K562 (cell line): ENCODE measurements around the gene BLTP3A. TPM values are rescaled to one million over a fixed set of nuclear protein-coding genes. Genes with fewer than 3 reads are reported as not detected.
"Not testable (repeated sequence)": the region's sequence is repeated elsewhere in the genome, so short reads cannot be mapped to it uniquely, and the experiment has no call there.

Source experiments
- ATAC-seq: fragments of 200-7000 bp; cut with Tn5 transposase; 3 replicates; pipeline ENCODE4 v1.9.1; 2020; ENCODE audit warnings: moderate library complexity
- BruUV-seq: library from RNA; stranded (reverse); fragments of 400-500 nt; replicated peaks from 2 replicates; lab custom pipeline; 2021; lab: Mats Ljungman, UMichigan
- CTCF ChIA-PET: fragments of 300-600 bp; formaldehyde crosslinking; extraction: SDS; loops from one replicate; lab custom pipeline; 2021; ENCODE audit warnings: low intra/inter-chr PET ratio; lab: Yijun Ruan, JAX
- POLR2A ChIA-PET: fragments of 300-600, 350-650 bp; sonication (Branson Sonifier 250); formaldehyde crosslinking; extraction: SDS; loops from one replicate; lab custom pipeline; 2021; ENCODE audit warnings: antibody characterized with exemption, inconsistent platforms; lab: Yijun Ruan, JAX
- DNase-seq, 4 experiments: peaks; one replicate each; pipeline versions ENCODE4 v3.0.0 to v3.0.0-alpha.2; 2011 to 2018; ENCODE audit warnings: low spot score in 3 of 4, mixed read lengths in 3 of 4; ENCODE audit errors: extremely low read depth in 1 of 4
- FAIRE-seq: peaks from 2 replicates; lab custom pipeline; 2011; peaks lifted over from hg19 to GRCh38; lab: Jason Lieb, UNC
- H2AFZ ChIP-seq: 2 replicates; pipeline ENCODE4 v1.6.0; 2011; ENCODE audit warnings: low read depth, low read length, control low read depth, inconsistent platforms
- H3K27ac ChIP-seq: fragments of 200-600 bp; 3 replicates; pipeline ENCODE4 v1.8.0; 2011; ENCODE audit warnings: low read depth, mild to moderate bottlenecking, control low read depth, inconsistent platforms, low read length, moderate library complexity, mixed read lengths; ENCODE audit errors: extremely low read depth
- H3K27me3 ChIP-seq, 2 experiments: fragments of 300-600 bp in 1 of 2; 2 replicates in 1 of 2; 3 replicates in 1 of 2; pipeline versions ENCODE4 v1.6.0 to v1.8.0; 2011; ENCODE audit warnings: inconsistent platforms in 2 of 2, low read length in 2 of 2, mild to moderate bottlenecking in 1 of 2, mixed read lengths in 1 of 2, moderate library complexity in 1 of 2; ENCODE audit not compliant: control insufficient read depth in 2 of 2, insufficient read depth in 2 of 2
- H3K36me3 ChIP-seq: fragments of 300-600 bp; 3 replicates; pipeline ENCODE4 v1.8.0; 2011; ENCODE audit warnings: mild to moderate bottlenecking, low read length, inconsistent platforms; ENCODE audit not compliant: control insufficient read depth, insufficient read depth
- H3K4me1 ChIP-seq, 2 experiments: fragments of 200-600 bp in 1 of 2; replicated peaks in 1 of 2; 2 replicates in 1 of 2; 3 replicates in 1 of 2; pipeline versions ENCODE4 v1.5.1 to v1.8.0; 2011; ENCODE audit warnings: inconsistent platforms in 2 of 2, low read length in 2 of 2, mild to moderate bottlenecking in 1 of 2, mixed read lengths in 1 of 2, moderate library complexity in 1 of 2; ENCODE audit not compliant: control insufficient read depth in 2 of 2, insufficient read depth in 2 of 2
- H3K4me2 ChIP-seq: 2 replicates; pipeline ENCODE4 v1.6.1; 2011; ENCODE audit warnings: low read length, control low read depth, inconsistent platforms, mixed read lengths; ENCODE audit not compliant: insufficient read depth
- H3K4me3 ChIP-seq: fragments of 200-600 bp; sonication (generic), shearing (Covaris generic); 2 replicates; pipeline ENCODE4 v1.5.1; 2016; ENCODE audit warnings: control low read depth, inconsistent platforms
- H3K79me2 ChIP-seq: fragments of 200-600 bp; 3 replicates; pipeline ENCODE4 v1.8.0; 2011; ENCODE audit warnings: low read length, inconsistent platforms; ENCODE audit not compliant: control insufficient read depth, insufficient read depth
- H3K9ac ChIP-seq, 2 experiments: 2 replicates each; pipeline versions ENCODE4 v1.6.0 to v1.6.1; 2011; ENCODE audit warnings: low read depth in 2 of 2, low read length in 2 of 2, control low read depth in 1 of 2, inconsistent platforms in 1 of 2, mild to moderate bottlenecking in 1 of 2, mixed read lengths in 1 of 2; ENCODE audit not compliant: insufficient read depth in 1 of 2
- H3K9me1 ChIP-seq: one replicate; pipeline ENCODE4 v1.6.0; 2011; ENCODE audit warnings: inconsistent platforms, mild to moderate bottlenecking, low read length, moderate library complexity; ENCODE audit not compliant: control insufficient read depth, insufficient read depth
- H3K9me3 ChIP-seq: replicated peaks from 2 replicates; pipeline ENCODE4 v1.5.1; 2011; ENCODE audit warnings: low read depth, low read length, inconsistent platforms; ENCODE audit not compliant: control insufficient read depth, insufficient read depth
- H4K20me1 ChIP-seq: replicated peaks from 2 replicates; pipeline ENCODE4 v1.6.1; 2011; ENCODE audit warnings: low read length, inconsistent platforms, mixed read lengths; ENCODE audit not compliant: control insufficient read depth, insufficient read depth
- HMBOX1 ChIP-seq: sonication (generic); IDR thresholded peaks from 2 replicates; pipeline ENCODE4 v1.6.1; 2016
- SPI1 ChIP-seq: IDR thresholded peaks from 2 replicates; pipeline ENCODE4 v1.6.1; 2011; ENCODE audit warnings: low read depth, low read length, control low read depth, borderline replicate concordance
- VEZF1 ChIP-seq: fragments of 200-800 bp; sonication (Bioruptor generic); IDR thresholded peaks from 2 replicates; pipeline ENCODE4 v1.6.1; 2017; ENCODE audit warnings: missing genetic modification characterization, missing compliant biosample characterization
- ZNF512 ChIP-seq: IDR thresholded peaks from 2 replicates; pipeline ENCODE4 v1.6.1; 2016; ENCODE audit warnings: missing genetic modification characterization, missing compliant biosample characterization
- WGBS: fragments of 100-300 bp; shearing (Covaris generic); methylation state at CpG from one replicate; pipeline ENCODE4 v1.1.6; 2016; ENCODE audit warnings: low coverage, mixed read lengths; ENCODE audit not compliant: insufficient coverage; ENCODE audit errors: missing lambda C conversion rate; 5-methylcytosine and 5-hydroxymethylcytosine counted together
- in situ Hi-C: fragments of 300-500 bp; cut with MboI; formaldehyde crosslinking; loops from 4 replicates; pipeline ENCODE4 v1.15.0; 2018; ENCODE audit warnings: inconsistent platforms, mixed read lengths
- intact Hi-C: fragments of 100-400 bp; cut with micrococcal nuclease; formaldehyde crosslinking; loops from 2 replicates; pipeline ENCODE4 v1.14.2; 2022
- polyA plus RNA-seq, 8 experiments: library from polyadenylated mRNA; depleted of rRNA in 4 of 8; stranded (reverse) in 5 of 8; unstranded in 3 of 8; fragments of >200 nt; fragmentation: Nextera tagmentation in 2 of 8; fragmentation: Illumina TruSeq in 1 of 8; extraction: Ambion mirVana in 2 of 8; extraction: Trizol in 1 of 8; gene quantifications; 2 replicates each; pipeline versions ENCODE4 v1.2.1 to v1.2.3, GENCODE V29; 2011 to 2014; ENCODE audit warnings: inconsistent platforms in 1 of 8, missing spikeins in 1 of 8
- total RNA-seq, 7 experiments: library from RNA; depleted of rRNA in 6 of 7; stranded (reverse); fragments of >200 nt in 6 of 7; fragmentation: Illumina TruSeq in 2 of 7; extraction: Trizol in 2 of 7; gene quantifications; 2 replicates each; pipeline versions ENCODE4 v1.2.1 to v1.2.3, GENCODE V29; 2011 to 2021; ENCODE audit warnings: low replicate concordance in 1 of 7

Gene BLTP3A
- total and polyA plus RNA-seq, 9 of the 15 experiments (the other 6 are each of a cell fraction or from before 2014, with no cell fraction given): 7.5 to 34.6 (median 15.5) TPM

- H3K9ac ChIP-seq, H3K9me1 ChIP-seq, H3K4me3 ChIP-seq, FAIRE-seq, intact Hi-C loops, BruUV-seq, in situ Hi-C loops, H3K27me3 ChIP-seq, H3K9me3 ChIP-seq, CTCF ChIA-PET, H2AFZ ChIP-seq: not testable (repeated sequence)
- POLR2A ChIA-PET: interaction anchor here (0.8 to 1.9 kb wide), 7 partner anchors 10 to 51 kb away, joined by 3 to 8 read pairs (median 4); partner anchors contain the start of gene BLTP3A
- peak overlapping the region; percentile 42; the same call in 2 of the 3 replicates for H3K27ac ChIP-seq
- H3K4me1 ChIP-seq: peaks cover 7 to 45% of the 10 kb centered on the region in 2 experiments; a peak in 4 of 5 replicates
- H3K79me2 ChIP-seq: peaks cover 66% of the 10 kb centered on the region
- H3K4me2 ChIP-seq: peak overlapping the region; percentile 33
- 33% methylated on average over 1 of the region's 4 CpGs for WGBS
- H3K36me3 ChIP-seq: peaks cover 32% of the 10 kb centered on the region
- DNase-seq (peak in 1 of 4 experiments; percentile 31), ATAC-seq (peak; percentile 27)
- peaks cover 39% of the 10 kb centered on the region; the same call in 1 of the 2 replicates for H4K20me1 ChIP-seq
- TF ChIP-seq ZNF512 (0 out of 2 replicates have a peak, but pooled peaks have one; percentile 8), VEZF1 (peak; percentile 68), SPI1 (peak; percentile 92), HMBOX1 (0 out of 2 replicates have a peak, but pooled peaks have one; percentile 27)
Observed at GRCh38 chr6:34818872-34819570, 27.1 kb downstream of the BLTP3A start.
